GM18511 (cell line): ENCODE measurements around the gene RASD1.
"Not testable (repeated sequence)": the region's sequence is repeated elsewhere in the genome, so short reads cannot be mapped to it uniquely, and the experiment has no call there.

Experiments used
- ATAC-seq: cut with Tn5 transposase; IDR thresholded peaks from one replicate; pipeline ENCODE4 v1.9.1; 2021; ENCODE audit warnings: mild to moderate bottlenecking, moderate library complexity; ENCODE audit not compliant: unreplicated experiment

Gene RASD1

DNA sequence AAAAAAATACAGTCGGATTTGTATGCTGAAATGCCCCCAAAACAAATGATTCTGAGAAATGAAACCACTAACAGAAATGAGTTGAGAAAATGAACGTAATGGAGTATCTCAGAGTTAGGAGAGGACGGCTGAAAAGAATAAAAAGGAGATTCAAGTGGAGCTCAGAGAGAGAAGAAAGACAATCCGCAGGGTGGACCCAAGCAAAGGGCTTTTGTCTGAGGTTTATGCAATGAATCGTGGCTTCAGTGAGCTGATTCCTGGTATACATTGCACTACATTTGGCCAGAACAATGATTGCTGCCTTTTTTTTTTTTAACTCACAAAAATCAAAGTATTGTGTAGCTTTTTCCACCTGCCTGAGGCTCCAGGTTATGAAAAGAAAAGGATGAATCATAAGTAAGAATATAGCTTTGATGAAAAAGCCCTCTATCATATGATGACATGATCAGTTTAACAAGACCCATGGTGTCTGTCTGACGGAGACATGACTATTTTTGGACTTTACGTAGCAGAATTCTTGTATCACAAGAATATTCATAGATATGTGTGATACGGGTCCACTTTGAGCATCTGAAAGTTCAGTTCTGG is 23.8 kb downstream of the RASD1 start:
- no peak for ATAC-seq

DNA sequence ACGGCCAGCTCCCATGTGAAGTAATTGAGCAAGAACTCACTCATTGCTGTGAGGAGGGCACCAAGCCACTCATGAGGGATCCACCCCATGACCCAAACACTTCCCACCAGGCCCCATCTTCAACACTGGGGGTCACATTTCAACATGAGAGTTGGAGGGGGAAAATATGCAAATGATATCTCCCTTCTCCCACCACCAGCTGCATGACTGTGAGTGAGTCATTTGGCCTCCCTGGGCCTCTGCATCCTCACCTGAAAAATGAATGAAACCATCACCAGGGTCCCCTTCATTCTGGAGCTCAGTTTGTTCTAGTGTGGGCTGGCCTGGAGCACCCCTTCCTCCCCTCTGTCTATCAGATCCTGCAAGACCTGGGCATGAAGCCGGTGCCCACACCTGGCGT is 26.2 kb downstream of the RASD1 start:
- ATAC-seq, result no peak

DNA sequence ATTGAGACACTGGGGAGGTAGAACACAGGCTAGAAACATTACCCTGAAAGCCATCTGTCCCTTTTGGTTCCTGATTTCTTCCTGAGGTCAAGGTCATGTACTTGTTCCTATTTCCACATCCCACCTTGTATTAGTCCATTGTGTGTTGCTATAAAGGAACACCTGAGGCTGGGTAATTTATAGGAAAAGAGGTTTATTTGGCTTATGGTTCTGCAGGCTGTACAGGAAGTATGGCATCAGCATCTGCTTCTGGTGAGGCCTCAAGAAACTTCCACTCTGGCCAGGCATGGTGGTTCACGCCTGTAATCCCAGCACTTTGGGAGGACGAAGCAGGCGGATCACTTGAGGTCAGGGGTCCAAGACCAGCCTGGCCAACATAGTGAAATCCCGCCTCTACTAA is 26.8 kb downstream of the RASD1 start:
- ATAC-seq, result no peak

DNA sequence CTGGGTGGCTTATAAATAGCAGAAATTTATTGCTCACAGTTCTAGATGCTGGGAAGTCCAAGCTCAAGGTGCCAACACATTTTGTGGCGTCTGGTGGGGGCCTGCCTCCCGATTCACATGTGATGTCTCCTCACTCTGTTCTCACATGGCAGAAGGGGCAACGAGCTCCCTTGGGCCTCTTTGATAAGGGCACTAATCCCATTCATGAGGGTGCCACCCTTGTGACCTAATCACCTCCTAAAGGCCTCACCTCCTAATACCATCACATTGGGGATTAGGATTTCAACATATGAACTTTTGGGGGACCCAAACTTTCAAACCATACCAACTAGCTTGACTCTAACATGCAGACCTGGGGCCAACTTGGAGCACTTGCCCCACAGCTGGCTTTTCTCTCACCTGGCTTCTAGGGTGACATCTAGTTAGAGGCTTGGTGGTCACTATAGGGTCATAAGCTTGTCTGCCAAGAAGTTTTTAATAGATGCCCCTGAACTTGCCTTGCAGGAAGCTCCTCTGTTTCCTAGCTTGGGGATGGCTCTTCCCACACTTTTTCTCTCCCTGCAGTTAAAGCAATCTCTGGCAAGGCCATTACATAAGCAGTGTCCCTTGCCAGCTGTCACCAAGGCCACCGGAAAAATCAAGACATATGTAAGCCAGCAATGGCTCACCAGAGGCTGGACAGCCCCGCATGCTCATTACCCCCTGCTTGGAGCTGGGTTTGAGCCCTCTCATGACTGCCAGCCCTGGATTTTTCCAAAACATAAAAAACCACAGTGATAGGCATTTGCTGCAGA is 27.8 kb downstream of the RASD1 start:
- ATAC-seq, result no peak

DNA sequence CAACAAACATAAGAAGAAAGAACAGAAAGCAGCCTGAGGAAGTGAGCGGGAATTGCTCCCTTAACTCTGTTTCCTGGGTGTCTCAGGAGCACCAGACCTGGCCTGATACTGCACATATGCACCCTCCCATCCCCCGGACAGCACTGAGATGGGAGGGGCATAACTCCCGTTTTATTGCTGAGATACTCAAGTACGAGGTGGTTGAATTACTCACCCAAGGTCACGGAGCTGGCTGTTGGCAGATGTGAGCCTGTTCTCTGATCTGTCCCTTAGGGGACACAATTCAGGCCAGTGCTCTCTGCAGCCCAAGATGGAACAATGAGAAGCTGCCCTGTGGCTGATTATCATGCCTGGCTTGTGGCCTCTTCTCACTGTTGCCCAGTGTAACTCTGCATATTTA is 28.5 kb downstream of the RASD1 start:
- no peak for ATAC-seq

DNA sequence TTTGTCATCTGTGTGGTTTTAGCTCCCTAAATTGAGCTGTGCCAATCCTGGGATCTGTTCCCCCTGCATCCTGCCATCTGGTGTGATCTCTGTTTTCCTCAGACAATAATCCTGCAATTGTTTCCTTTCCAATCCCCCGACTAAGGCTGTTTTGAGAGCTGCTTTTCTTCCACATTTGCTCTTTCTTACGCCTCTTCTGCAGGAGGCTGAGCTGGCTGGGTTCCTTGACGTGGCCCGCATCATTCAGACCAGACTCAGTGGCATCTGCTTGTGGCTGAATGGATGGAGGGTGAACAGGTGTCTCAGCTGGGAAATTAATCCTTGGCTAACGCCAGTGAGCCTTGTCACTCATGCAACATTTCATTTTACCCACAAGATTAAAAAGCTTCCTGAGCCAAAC is 29.2 kb downstream of the RASD1 start:
- no peak for ATAC-seq

DNA sequence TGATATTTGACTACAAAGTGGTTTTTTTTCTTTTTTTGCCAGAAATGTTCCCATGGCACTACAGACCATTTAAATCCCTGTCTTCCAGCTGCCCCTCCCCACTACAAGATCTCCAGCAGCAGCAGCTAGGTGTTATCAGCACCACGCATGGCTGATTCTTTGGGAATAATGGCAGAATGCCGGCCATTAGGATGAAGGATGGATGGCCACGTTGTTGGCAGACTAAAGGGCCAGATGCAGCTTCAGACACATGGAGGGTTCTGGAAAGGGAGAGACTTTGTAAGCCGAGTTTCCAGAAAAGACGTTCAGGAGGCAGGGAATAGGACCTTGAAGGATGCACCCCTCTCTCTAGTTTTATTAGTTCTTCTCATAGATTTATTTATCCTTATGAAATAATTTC is 29.7 kb downstream of the RASD1 start:
- no peak for ATAC-seq

DNA sequence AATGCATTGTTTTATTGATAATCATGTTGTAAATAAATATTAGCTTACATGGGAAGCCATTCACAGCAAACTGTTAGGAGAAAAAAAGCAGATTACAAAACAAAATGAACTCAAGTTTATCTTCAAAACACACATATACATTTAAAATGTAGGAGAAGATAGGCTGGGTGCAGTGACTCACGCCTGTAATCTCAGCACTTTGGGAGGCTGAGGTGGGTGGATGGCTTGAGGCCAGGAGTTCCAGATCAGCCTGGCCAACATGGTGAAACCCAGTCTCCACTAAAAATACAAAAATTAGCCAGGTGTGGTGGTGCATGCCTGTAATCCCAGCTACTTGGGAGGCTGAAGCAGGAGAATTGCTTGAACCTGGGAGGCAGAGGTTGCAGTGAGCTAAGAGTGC is 30.3 kb downstream of the RASD1 start:
- ATAC-seq, result not testable (repeated sequence)

DNA sequence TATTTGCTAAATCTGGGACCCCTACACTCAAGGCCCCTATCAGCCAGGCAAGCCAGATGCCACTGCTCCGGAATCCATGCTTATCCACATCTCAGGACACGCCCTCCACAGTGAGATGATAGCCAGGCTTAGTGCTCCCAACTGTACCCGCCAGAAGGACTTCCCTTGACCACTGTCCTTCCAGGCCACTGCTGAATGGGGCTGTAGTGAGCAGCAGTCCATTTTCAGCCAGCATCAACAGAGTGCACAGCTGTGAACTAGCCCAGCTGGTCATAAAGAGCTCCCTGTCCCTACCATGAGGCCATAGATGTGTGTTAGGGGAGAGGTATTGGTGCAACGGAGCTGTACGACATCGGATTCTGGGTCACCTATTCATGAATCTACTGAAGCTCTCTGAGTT is 32.4 kb downstream of the RASD1 start:
- ATAC-seq, result no peak

DNA sequence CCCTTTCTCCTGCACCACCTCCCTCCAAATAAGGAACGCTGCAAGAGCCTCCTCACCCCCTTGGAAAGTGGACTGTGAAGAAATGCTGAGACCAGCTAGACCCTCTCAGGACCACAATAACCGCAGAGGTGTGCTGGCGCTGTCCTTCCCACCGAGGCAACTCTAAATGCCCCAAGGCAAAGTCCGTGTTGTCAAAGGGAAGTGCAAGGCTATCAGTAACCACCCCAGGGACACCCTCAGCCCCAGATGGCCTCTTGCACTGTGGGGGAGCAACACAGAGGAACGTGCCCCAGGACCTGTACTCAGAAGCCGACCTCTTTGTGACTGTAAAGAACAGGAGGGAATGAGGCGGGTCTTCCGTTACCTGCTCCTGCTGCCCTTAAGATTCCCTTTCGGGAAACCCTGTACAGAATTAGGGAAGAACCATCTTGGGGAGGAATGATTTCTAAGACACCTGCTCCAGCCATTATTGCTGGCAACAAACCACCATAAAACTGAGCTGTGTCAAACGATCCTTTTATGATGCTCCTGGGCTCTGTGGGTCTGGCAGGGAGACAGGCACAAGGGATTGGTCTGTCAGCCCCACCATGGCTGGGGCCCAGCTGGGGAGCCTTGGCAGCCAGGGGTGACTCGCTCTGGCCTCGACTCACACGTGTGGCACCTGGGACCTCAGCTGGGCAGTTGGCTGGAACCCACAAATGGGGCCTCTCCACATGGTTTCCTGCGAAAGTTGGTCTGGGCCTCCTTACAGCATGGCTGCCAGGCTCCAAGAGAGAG is 34.0 kb downstream of the RASD1 start:
- no peak for ATAC-seq

DNA sequence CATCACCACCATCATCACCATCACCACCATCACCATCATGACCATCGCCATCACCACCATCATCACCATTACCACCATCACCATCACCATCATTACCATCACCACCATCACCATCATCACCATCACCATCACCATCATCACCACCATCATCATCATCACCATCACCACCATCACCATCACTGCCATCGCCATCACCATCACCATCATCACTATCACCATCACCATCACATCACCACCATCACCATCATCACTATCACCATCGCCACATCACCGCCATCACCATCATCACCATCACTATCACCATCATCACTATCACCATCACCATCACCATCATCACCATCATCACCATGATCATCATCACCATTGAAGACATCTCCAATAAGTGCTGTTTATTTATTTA is 36.2 kb downstream of the RASD1 start:
- no peak for ATAC-seq

DNA sequence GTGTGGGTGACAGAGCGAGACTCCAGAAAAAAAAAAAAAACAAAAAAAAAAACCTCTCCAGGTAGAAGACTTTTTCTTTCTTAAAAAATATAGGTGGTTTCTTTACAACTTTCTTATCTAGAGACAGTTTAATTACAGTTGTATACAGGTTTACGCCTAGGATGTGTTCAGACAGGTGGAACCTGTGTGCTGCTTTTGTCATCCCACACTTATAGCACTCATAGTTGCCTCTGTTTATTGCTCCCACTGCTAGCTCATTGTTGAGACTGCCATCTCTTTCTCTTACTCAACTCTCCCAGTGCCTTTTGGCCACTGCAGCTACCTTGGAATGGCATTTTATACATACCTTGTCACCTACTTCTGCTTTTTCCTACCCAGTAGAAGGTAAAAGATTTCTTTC is 38.5 kb downstream of the RASD1 start:
- no peak for ATAC-seq

DNA sequence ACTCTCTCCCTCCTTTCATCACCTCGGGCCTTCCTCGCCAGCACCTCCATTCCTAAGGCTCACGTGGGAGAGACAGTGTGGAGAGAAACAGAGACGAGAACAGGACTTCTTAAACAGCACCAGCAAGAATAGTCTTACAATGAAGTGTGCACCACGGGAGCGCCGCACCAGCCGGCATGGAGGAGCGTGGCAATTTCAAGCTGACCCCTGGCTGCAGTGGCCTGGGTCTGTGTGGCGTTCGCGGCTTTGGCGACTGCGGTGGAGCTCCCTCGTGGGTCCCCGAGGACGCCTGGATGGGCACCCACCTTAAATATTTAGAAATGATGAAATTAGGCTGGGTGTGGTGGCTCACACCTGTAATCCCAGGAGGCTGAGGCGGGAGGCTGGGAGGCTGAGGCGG is 39.9 kb downstream of the RASD1 start:
- no peak for ATAC-seq

DNA sequence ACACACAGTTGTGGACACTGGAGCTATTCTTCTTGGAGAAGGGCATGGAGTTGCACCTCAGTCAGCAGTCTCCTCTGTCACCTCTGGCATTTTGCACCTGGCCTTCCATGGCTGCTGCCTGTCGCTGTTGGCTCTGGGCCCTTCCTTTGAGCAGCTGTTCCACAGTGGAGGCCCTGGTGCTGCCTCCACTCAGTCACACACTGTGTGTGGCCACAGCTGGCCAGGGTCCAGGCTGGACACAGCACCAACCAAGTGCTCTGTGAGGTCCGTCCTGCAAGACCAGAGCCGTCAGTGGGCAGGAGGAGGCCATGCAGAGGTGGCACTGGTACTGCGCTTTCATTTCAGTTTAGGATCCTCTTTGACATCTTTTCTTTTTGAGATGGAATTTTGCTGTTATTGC is 41.0 kb downstream of the RASD1 start:
- ATAC-seq, result no peak

DNA sequence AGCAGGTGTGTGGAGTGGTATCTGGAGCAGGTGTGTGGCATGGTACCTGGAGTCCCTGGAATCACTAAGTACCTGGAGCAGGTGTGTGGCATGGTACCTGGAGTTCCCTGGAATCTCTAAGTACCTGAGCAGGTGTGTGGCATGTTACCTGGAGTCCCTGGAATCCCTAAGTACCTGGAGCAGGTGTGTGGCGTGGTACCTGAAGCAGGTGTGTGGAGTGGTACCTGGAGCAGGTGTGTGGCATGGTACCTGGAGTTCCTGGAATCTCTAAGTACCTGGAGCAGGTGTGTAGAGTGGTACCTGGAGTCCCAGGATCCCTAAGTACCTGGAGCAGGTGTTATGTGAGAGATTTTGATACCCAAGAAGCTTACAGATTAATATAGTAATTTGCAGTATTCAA is 41.5 kb downstream of the RASD1 start:
- ATAC-seq, result not testable (repeated sequence)

DNA sequence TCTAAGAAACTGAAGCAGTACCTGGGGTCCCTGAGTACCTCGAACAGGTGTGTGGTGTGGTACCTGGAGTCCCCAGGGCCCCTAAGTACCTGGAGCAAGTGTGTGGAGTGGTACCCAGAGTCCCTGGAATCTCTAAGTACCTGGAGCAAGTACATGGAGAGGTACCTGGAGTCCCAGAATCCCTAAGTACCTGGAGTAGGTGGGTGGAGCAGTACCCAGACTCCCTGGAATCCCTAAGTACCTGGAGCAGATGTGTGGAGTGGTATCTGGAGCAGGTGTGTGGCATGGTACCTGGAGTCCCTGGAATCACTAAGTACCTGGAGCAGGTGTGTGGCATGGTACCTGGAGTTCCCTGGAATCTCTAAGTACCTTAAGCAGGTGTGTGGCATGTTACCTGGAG is 41.9 kb downstream of the RASD1 start:
- no peak for ATAC-seq

DNA sequence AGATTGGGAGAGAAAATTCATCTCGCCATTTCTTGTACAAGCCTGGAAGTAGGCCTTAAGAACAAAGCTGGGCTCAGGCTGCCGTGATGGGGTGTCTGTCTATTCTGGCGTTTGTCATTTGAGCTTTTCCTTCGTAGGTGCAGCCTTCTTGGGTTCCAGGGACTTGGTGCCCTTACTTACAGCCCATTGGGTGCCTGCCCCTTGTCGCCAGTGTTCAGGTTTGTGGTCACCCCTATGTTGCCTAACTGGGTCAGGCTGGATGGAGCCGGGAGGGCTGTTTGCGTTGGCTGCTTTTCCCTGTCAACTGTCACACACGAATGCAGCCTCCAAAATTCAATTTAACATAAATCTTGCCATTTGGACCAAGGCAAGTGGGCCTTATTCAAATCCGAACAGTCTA is 43.1 kb downstream of the RASD1 start:
- no peak for ATAC-seq

DNA sequence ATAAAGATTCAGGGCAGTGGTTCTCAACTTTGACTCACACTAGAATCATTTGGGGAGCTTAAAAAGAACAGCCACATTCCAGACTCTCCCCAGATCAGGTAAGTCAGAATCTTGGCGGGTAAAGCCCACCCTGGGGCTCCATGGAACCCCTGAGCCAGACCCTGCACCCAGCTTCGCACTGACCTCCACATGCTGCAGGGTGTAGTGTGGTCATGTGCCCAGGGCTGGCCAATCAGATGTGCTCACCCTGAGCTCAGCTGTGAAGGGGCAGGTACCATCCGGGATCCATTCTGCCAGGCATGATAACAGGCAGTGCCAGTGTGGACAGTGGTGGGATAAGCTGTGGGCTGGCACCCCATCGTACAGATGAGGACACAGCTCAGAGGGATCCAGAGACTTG is 47.5 kb downstream of the RASD1 start:
- no peak for ATAC-seq

DNA sequence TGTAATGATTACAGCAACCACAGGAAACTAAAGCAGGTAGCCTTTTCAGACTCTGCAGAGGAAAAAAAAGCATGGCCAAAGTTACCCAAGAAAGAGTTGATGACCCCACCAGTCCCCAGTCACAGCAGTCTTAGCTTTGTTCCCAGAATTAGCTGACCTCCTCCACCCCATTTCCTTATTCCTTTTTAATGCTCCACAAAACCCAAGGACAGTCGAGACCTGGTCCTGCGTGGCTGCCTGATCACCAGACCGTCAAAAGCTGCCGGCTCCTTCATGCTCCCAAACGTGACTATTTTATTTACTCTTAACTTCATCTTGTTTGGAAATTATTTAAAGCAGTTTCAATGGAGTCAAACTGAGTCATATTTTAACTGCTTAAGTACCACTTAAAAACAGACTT is 48.1 kb downstream of the RASD1 start:
- ATAC-seq, result no peak

DNA sequence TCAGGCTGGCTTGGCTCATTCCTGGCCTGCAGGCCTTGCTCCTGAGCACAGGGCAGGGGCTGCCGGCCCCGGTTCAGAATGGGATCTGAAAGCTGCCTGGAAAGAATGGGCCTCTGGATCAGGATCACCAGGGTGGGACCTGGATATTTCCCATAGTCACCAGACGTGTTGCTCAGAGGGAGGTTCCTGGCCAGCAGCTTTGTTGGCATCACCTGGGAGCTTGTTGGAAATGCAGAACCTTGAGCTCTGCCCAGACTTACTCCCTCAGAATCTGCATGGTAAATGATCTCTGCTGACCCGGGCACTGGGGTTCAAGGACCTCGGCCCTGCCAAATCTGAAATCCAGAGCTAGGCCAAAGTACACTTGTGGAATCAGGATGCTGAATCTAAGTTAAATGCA is 48.9 kb downstream of the RASD1 start:
- no peak for ATAC-seq

DNA sequence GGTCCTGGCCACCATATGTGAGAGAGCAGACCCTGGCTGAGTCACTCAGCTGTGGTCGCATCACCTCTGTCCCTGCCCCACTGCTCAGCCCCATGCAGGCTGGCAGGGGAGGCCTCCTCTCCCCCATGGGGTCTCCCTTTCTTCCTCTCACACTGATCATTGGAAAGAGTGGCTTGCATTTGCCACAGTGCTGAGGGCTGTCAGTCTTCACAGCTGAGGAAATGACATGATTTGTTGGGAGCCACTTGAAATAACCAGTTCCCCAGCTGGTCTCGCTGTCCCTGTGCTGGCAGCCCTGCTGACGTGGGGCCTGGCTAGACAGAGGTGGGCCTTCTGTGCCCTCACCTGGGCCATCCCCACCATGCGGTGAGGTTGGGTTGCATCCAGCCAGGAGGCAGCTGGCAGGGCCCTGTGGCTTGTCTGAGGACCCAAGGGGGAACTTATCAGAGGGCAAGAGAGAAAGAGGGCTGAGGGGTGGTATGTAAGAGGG is 49.5 kb downstream of the RASD1 start:
- no peak for ATAC-seq
